ENCODE results near the gene GAS7. TPM values are rescaled to one million over a fixed set of nuclear protein-coding genes. Genes with fewer than 3 reads are reported as not detected.

GAS7 gene
- 1 to 10 TPM; 1.6 to 7.1 (median 2.7) TPM for total RNA-seq
- long read RNA-seq = 0 reads

GRCh38 chr17:10198509-10199249 is at the start of gene GAS7:
GAS7 (minus strand) TSS chr17:10198606.
- peak within 1 kb of the TSS; percentile 28 to 51 (median 41) for H3K4me3 ChIP-seq
- TF ChIP-seq POLR2A (IDR thresholded peaks at IDR 0.05) = no peak
- TF ChIP-seq, protein P1, sequence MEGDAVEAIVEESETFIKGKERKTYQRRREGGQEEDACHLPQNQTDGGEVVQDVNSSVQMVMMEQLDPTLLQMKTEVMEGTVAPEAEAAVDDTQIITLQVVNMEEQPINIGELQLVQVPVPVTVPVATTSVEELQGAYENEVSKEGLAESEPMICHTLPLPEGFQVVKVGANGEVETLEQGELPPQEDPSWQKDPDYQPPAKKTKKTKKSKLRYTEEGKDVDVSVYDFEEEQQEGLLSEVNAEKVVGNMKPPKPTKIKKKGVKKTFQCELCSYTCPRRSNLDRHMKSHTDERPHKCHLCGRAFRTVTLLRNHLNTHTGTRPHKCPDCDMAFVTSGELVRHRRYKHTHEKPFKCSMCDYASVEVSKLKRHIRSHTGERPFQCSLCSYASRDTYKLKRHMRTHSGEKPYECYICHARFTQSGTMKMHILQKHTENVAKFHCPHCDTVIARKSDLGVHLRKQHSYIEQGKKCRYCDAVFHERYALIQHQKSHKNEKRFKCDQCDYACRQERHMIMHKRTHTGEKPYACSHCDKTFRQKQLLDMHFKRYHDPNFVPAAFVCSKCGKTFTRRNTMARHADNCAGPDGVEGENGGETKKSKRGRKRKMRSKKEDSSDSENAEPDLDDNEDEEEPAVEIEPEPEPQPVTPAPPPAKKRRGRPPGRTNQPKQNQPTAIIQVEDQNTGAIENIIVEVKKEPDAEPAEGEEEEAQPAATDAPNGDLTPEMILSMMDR (IDR thresholded peaks at IDR 0.05) = no peak
- H3K27ac ChIP-seq = no peak within 1 kb of the TSS
- peak; percentile 29 to 63 (median 50) for ATAC-seq
- H3K9me3 ChIP-seq = no peaks in the 10 kb centered on the region
- 8% methylated on average over 11 of the region's 86 CpGs for WGBS (ENCODE audit: insufficient coverage, low coverage, low lambda C conversion rate, missing lambda C conversion rate)
- no peaks in the 10 kb centered on the region for H3K36me3 ChIP-seq
- intact Hi-C loops (cut with DNase I) = no loop called here
- H3K4me1 ChIP-seq = no peaks in the 10 kb centered on the region
- DNase-seq = peak in 2 of 3 donors; percentile 65
- H3K27me3 ChIP-seq = peaks cover 0 to 4% of the 10 kb centered on the region in 2 donors

GRCh38 chr17:10247810-10248209 is 49.4 kb upstream of the GAS7 start:
- H3K27ac ChIP-seq = no peak overlapping the region
- H3K27me3 ChIP-seq = no peaks in the 10 kb centered on the region
- TF ChIP-seq, protein P1 (IDR thresholded peaks at IDR 0.05) = no peak
- TF ChIP-seq POLR2A (IDR thresholded peaks at IDR 0.05) = no peak
- H3K36me3 ChIP-seq = no peaks in the 10 kb centered on the region
- WGBS (ENCODE audit: insufficient coverage, low coverage, low lambda C conversion rate, missing lambda C conversion rate) = 43% methylated on average over 4 of the region's 4 CpGs
- no peak for ATAC-seq
- DNase-seq = no peak
- intact Hi-C loops (cut with DNase I) = no loop called here
- H3K9me3 ChIP-seq = no peaks in the 10 kb centered on the region
- no peaks in the 10 kb centered on the region for H3K4me1 ChIP-seq
- no peak overlapping the region for H3K4me3 ChIP-seq

GRCh38 chr17:10243883-10244844 is 45.8 kb upstream of the GAS7 start:
- Histone ChIP-seq H3K36me3 (no peaks in the 10 kb centered on the region), H3K9me3 (no peaks in the 10 kb centered on the region), H3K4me1 (no peaks in the 10 kb centered on the region), H3K27me3 (no peaks in the 10 kb centered on the region), H3K4me3 (no peak overlapping the region), H3K27ac (no peak overlapping the region)
- DNase-seq = no peak
- TF ChIP-seq, protein P1 (IDR thresholded peaks at IDR 0.05) = no peak
- no peak for TF ChIP-seq POLR2A (IDR thresholded peaks at IDR 0.05)
- intact Hi-C loops (cut with DNase I) = no loop called here
- ATAC-seq = no peak
- WGBS (ENCODE audit: insufficient coverage, low coverage, low lambda C conversion rate, missing lambda C conversion rate) = 33% methylated on average over 10 of the region's 12 CpGs

DNA sequence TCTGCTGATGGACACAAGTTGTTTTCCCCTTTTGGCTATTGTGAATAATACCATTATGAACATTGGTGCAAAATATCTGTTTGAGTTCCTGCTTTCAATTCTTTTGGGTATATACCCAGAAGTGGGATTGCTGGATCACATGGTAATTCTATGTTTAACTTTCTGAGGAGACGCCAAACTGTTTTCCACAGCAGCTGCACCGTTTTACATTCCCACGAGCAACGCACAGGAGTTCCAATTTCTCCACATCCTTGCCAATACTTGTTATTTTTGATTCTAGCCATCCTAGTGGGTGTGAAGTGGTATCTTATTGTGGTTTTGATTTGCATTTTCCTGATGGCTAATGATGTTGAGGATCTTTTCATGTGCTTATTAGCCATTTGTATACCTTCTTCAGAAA is 43.4 kb upstream of the GAS7 start:
- WGBS (ENCODE audit: insufficient coverage, low coverage, low lambda C conversion rate, missing lambda C conversion rate) = 68% methylated on average over 4 of the region's 4 CpGs
- Histone ChIP-seq H3K27me3 (no peaks in the 10 kb centered on the region), H3K27ac (no peak overlapping the region), H3K4me3 (no peak overlapping the region), H3K4me1 (no peaks in the 10 kb centered on the region), H3K9me3 (no peaks in the 10 kb centered on the region), H3K36me3 (no peaks in the 10 kb centered on the region)
- ATAC-seq (no peak), DNase-seq (no peak)
- intact Hi-C loops (cut with DNase I) = no loop called here
- TF ChIP-seq POLR2A (IDR thresholded peaks at IDR 0.05) = no peak
- TF ChIP-seq, protein P1 (IDR thresholded peaks at IDR 0.05) = no peak
